Lung microvascular endothelial cell (primary cell): ENCODE results near the gene TMEM214. TPM values are rescaled to one million over a fixed set of nuclear protein-coding genes. Genes with fewer than 3 reads are reported as not detected.
A peak's percentile ranks its signal among the peaks of the same experiment; 100 is the strongest.

Experiments used
- DNase-seq, 2 donors: peaks; one replicate each; pipeline versions ENCODE4 v3.0.0 to v3.0.0-alpha.2; 2010; ENCODE audit warnings: low read depth in 2 of 2
- total RNA-seq: library from RNA; depleted of rRNA; stranded (reverse); fragments of >200 nt; gene quantifications from 2 replicates; pipeline ENCODE4 v1.2.1, GENCODE V29; 2014

Gene TMEM214
- total RNA-seq, 1 donor from 2014 or later = 19.4 TPM

GRCh38 chr2:27010139-27010538, 22.6 kb upstream of the TMEM214 start:
- DNase-seq = no peak

- no peak for DNase-seq
Measured at GRCh38 chr2:27013738-27014137, 19.0 kb upstream of the TMEM214 start.

GRCh38 chr2:27014771-27015433, 17.9 kb upstream of the TMEM214 start:
- no peak for DNase-seq

- DNase-seq = peak; percentile 68 to 82
Measured at GRCh38 chr2:27016801-27017325, 15.9 kb upstream of the TMEM214 start.

- no peak for DNase-seq
Measured at GRCh38 chr2:27018142-27018541, 14.6 kb upstream of the TMEM214 start.

- DNase-seq = no peak
Measured at GRCh38 chr2:27019459-27019858, 13.3 kb upstream of the TMEM214 start.

- no peak for DNase-seq
Measured at GRCh38 chr2:27019931-27020855, 12.6 kb upstream of the TMEM214 start.

GRCh38 chr2:27021253-27022049, 11.3 kb upstream of the TMEM214 start:
- DNase-seq = no peak

GRCh38 chr2:27023740-27024139, 9.0 kb upstream of the TMEM214 start:
- DNase-seq = no peak

GRCh38 chr2:27024188-27024587, 8.6 kb upstream of the TMEM214 start:
- no peak for DNase-seq

- DNase-seq = peak in 1 of 2 donors; percentile 14
Measured at GRCh38 chr2:27024812-27025211, 8.0 kb upstream of the TMEM214 start.

- no peak for DNase-seq
Measured at GRCh38 chr2:27025281-27025800, 7.4 kb upstream of the TMEM214 start.

- no peak for DNase-seq
Measured at GRCh38 chr2:27025861-27026851, 6.6 kb upstream of the TMEM214 start.

GRCh38 chr2:27027211-27027651, 5.5 kb upstream of the TMEM214 start:
- no peak for DNase-seq

- DNase-seq = peak in 1 of 2 donors; percentile 26
Measured at GRCh38 chr2:27029051-27029450, 3.7 kb upstream of the TMEM214 start.

GRCh38 chr2:27033253-27033852, 588 bp downstream of the TMEM214 start:
- no peak for DNase-seq

- DNase-seq = no peak
Measured at GRCh38 chr2:27038012-27038411, 5.2 kb downstream of the TMEM214 start.

- DNase-seq = no peak
Measured at GRCh38 chr2:27038631-27039339, 6.0 kb downstream of the TMEM214 start.

GRCh38 chr2:27039426-27039825, 6.7 kb downstream of the TMEM214 start:
- DNase-seq = no peak
